Activated CD8-positive, alpha-beta memory T cell treated with anti-CD3 and anti-CD28 coated beads for 48 hours (primary cell): ENCODE measurements around the gene WFDC12.
"Not testable (repeated sequence)": the region's sequence is repeated elsewhere in the genome, so short reads cannot be mapped to it uniquely, and the experiment has no call there.

ENCODE experiments used
- DNase-seq, 3 experiments: peaks; one replicate each; pipeline ENCODE4 v3.0.0-alpha.2; 2020; ENCODE audit warnings: low read depth in 2 of 3, low spot score in 2 of 3

Gene WFDC12

GRCh38 chr20:45124365-45124764 is at the start of gene WFDC12:
TSS of gene WFDC12 (minus strand) at chr20:45124465. CDS start at chr20:45124447, 18 bp downstream.
- DNase-seq: no peak

- DNase-seq: no peak
Measured at GRCh38 chr20:45173522-45173921, 49.3 kb upstream of the WFDC12 start.

DNA sequence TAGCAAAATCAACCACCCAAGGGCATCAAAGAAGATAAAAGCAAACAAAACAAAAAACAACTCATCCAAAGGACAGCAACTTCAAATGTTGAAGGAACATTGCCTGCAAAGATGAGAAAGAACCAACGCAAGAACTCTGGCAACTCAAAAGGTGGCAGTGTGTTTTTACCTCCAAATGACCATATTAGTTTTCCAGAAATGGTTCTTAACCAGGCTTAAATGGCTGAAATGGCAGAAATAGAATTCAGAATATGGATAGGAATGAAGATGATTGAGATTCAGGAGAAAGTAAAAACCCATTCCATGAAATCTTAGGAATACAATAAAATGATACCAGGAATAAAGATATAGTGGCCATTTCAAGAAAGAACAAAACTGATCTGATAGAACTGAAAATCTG is 40.6 kb upstream of the WFDC12 start:
- DNase-seq: no peak

DNA sequence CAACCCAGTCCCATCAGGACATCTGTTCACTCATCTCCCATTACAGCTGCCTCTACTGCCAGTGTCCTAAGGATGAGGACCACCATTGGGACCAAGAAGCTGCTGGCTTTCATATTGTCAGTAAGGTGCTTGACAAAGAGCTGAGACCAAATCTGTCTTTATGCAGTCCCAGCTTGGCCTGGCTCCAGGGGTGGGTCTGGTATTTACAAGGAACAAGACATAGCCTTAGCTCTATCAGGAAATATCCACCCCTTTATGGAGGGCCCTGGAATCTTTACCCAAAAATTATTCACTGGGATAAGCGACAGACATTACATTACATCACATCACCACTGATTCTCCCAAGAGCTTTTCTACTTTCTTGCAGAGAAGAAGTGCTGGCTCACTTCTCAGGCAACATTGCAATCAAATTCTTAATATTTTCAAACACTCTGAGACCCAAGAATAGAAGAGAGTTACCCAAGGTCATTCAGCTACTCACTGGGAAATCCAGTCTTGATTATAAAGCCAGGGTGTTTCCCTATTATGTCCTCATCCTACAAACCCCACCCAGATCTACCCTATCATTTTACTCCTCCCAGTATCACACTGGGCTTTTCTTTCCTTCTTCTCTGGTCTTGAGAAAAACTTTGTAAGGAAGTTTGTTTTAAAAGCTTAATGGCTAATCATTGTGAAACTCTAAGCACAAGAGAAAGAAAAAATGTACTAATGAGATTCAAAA is 39.0 kb upstream of the WFDC12 start:
- no peak for DNase-seq

GRCh38 chr20:45157962-45158361 is 33.7 kb upstream of the WFDC12 start:
- DNase-seq: no peak

DNA sequence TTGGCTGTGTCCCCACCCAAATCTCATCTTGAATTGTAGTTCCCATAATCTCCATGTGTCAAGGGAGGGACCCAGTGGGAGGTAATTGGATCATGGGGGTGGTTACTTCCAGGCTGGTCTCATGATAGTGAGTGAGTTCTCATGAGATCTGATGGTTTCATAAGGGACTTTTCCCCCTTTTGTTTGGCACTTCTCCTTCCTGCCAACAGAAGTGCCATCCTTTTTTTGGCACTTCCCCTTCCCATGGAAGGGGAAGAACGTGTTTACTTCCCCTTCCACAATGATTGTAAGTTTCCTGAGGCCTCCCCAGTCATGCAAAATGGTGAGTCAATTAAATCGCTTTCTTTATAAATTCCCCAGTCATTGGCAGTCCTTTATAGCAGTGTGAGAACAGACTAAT is 32.4 kb upstream of the WFDC12 start:
- no peak for DNase-seq

DNA sequence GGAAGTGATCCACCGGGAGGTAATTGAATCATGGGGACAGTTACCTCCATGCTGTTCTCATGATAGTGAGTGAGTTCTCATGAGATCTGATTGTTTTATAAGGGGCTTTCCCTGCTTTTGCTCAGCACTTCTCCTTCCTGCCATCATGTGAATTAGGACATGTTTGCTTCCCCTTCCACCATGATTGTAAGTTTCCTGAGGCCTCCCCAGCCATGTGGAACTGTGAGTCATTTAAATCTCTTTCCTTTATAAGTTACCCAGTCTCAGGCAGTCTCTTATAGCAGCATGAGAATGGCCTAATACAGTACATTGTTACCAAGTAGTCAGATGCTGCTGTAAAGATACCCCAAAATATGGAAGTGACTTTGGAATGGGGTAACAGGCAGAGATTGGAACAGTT is 30.5 kb upstream of the WFDC12 start:
- not testable (repeated sequence) for DNase-seq

GRCh38 chr20:45154183-45154582 is 29.9 kb upstream of the WFDC12 start:
- DNase-seq: no peak

- DNase-seq: no peak
Measured at GRCh38 chr20:45153752-45154151, 29.5 kb upstream of the WFDC12 start.

GRCh38 chr20:45153147-45153546 is 28.9 kb upstream of the WFDC12 start:
- DNase-seq: no peak

DNA sequence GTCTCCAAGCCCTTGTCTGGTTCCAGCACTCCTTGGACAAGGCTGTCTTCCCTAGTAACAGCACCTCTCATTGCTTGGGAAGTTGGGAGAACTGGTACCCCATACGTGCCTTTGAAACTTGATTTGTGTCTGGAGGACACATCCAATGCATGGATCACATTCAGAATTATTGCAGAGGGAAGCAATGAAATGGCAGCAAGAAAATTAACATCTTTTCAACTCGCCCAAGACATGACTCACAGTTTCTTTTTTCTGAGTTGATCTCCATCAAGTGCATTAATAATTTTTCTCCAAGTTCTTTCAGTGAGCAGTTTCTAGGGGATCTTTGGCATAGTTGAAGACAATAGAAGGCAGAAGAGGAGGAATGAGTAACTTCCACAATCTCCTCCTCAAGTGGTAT is 28.1 kb upstream of the WFDC12 start:
- DNase-seq: no peak

- no peak for DNase-seq
Measured at GRCh38 chr20:45149062-45149461, 24.8 kb upstream of the WFDC12 start.

- DNase-seq: no peak
Measured at GRCh38 chr20:45140836-45141235, 16.6 kb upstream of the WFDC12 start.

DNA sequence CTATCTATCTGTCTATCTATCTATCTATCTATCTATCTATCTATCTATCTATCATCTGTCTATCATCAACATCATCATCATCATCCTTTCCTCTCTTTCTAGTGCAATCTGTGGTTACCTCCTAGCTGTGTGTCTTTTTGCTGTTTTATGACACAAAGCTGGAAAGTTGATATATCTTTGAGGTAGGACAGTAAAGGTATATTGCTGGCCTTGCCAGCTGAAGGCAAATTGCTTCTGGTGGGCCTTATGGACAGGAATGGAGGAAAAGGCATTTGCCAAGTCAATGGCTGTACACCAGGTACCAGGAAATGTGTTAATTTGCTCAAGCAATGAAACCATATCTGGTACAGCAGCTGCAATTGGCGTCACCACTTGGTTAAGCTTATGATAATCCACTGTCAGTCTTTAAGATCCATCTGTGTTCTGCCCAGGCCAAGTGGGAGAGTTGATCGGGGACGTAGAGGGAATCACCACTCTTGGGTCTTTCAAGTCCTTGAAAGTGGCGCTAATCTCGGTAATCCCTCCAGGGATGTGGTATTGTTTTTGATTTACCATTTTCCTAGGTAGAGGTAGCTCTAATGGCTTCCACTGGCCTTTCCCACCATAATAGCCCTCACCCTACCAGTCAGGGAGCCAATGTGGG is 15.6 kb upstream of the WFDC12 start:
- not testable (repeated sequence) for DNase-seq

DNA sequence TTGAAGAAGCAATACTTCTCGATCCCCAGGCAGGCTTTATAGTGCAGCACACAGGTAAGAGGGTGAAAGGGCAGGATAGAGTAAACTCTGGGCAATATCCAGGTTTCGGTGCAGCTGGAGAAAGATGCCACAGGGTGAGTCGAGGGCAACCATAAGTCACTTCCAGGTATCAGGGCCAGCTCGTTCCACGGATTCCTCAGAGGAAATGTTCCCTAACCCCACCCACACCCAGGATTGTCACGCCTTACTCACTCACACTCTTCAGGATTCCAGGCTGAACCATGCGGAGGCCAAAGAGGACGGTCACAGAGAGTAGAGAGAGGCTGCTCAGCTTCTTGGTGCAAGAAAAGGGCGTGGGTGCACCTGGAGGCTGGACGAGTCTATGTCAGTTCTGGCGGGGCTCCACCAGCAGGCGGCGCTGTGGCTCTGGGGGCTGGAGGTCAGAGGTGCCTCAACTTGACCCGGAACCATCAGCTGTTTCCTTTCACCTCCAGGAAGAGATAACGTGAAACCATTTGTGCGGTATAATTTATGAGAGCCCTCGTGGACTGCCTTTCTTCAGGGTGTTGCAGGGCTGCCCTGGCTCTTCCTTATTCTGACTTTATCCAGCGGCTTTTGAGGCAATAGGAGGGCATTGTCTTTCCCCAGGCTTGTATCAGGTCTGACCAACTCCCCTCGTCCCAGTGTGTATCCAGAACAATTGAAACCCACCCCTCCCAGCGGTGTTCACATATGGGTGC is 14.5 kb upstream of the WFDC12 start:
- DNase-seq: peak; percentile 56 to 89 (median 64)

DNA sequence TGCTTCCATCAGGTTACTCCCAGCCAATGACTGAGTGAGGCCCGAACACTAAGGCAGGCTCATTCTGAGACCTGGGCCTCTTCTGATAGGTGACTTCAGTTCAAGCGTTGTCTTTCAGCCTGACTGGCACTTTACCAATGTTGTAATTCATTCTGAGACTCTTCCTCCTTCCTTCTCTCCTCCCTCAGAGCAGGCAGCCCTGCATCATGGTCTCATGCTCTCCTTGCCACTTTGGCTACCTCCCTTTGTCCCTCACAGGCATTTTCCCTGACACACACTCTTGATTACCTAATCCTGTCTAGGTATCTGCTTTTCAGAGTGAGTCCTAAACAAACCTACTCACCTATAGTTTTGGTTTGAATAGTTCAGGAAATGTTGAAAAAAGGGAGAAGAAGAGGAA is 12.6 kb upstream of the WFDC12 start:
- no peak for DNase-seq

GRCh38 chr20:45128099-45128498 is 3.8 kb upstream of the WFDC12 start:
- DNase-seq: no peak

- no peak for DNase-seq
Measured at GRCh38 chr20:45121388-45121787, 2.9 kb downstream of the WFDC12 start.

DNA sequence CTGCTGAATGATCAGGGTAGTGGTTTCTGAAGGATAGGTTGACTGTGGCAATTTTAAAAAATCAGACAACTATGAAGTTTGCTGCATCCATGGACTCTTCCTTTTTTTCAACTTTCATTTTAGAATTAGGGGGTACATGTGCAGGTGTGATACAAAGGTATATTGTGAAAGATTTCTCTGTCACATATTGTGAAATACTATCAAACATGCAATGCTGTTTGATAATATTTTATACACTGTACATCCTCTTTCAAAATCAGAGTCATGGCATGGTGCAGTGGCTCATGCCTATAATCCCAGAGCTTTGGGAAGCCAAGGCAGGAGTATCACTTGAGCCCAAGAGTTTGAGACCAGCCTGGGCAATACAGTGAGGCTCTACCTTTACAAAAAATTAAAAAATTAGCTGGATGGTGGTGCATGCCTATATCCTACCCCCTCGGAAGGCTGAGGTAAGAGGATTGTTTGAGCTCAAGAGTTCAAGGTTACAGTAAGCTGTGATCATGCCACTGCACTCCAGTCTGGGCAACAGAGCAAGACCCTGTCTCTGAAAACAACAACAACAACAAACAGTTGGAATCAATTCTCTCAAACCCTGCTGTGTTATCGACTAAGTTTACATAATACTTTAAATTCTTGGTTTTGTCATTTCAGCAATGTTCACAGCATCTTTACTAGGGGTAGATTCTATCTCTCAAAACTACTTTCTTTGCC is 4.6 kb downstream of the WFDC12 start:
- no peak for DNase-seq

DNA sequence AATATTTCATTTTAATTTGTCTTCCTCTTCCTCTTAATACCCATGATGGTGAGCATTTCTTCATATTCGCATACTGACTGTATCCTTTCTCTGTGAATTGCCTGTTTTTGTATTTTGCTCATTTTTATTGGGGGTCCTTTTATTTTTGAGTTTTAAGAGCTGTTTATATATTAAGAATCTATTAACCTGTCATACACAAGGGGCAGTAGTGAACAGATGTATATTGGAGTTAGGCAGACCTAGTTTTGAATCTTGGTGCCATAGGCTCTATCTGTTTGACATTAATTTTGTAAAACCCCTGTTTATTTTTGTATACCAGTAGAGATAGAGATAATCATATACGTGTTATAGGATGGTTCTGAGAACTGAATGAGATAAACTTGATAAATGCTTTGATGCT is 6.2 kb downstream of the WFDC12 start:
- DNase-seq: no peak

GRCh38 chr20:45117581-45117980 is 6.7 kb downstream of the WFDC12 start:
- DNase-seq: no peak

DNA sequence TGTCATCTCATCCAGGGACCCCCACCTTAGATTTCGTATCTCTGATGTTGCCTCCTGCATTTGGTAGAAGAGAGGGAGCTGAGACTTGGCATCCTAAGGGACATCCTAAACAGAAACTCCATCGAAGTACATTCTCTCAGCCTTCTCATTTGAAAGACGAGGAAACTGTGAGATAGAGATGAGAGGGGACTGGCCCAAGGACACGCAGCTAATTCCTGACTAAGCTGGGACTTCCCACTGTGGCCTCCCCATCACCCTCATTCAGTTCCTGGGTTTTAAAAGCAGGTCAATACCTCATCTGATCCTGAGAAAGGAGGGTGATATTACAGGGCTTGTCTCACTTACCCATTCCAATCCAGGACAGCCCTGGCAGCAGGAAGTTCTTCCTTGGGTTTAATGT is 8.4 kb downstream of the WFDC12 start:
- no peak for DNase-seq
